K562 (cell line): Measurements from ENCODE around the gene ZNF800. TPM values are rescaled to one million over a fixed set of nuclear protein-coding genes. Genes with fewer than 3 reads are reported as not detected.

ENCODE experiments used
- ATAC-seq: fragments of 200-7000 bp; cut with Tn5 transposase; 3 replicates; pipeline ENCODE4 v1.9.1; 2020; ENCODE audit warnings: moderate library complexity
- BruUV-seq: library from RNA; stranded (reverse); fragments of 400-500 nt; replicated peaks from 2 replicates; lab custom pipeline; 2021; lab: Mats Ljungman, UMichigan
- CTCF ChIA-PET: fragments of 300-600 bp; formaldehyde crosslinking; extraction: SDS; loops from one replicate; lab custom pipeline; 2021; ENCODE audit warnings: low intra/inter-chr PET ratio; lab: Yijun Ruan, JAX
- POLR2A ChIA-PET: fragments of 300-600, 350-650 bp; sonication (Branson Sonifier 250); formaldehyde crosslinking; extraction: SDS; loops from one replicate; lab custom pipeline; 2021; ENCODE audit warnings: antibody characterized with exemption, inconsistent platforms; lab: Yijun Ruan, JAX
- DNase-seq, 4 experiments: peaks; one replicate each; pipeline versions ENCODE4 v3.0.0 to v3.0.0-alpha.2; 2011 to 2018; ENCODE audit warnings: low spot score in 3 of 4, mixed read lengths in 3 of 4; ENCODE audit errors: extremely low read depth in 1 of 4
- FAIRE-seq: peaks from 2 replicates; lab custom pipeline; 2011; peaks lifted over from hg19 to GRCh38; lab: Jason Lieb, UNC
- H2AFZ ChIP-seq: 2 replicates; pipeline ENCODE4 v1.6.0; 2011; ENCODE audit warnings: low read depth, low read length, control low read depth, inconsistent platforms
- H3K27ac ChIP-seq: fragments of 200-600 bp; 3 replicates; pipeline ENCODE4 v1.8.0; 2011; ENCODE audit warnings: low read depth, mild to moderate bottlenecking, control low read depth, inconsistent platforms, low read length, moderate library complexity, mixed read lengths; ENCODE audit errors: extremely low read depth
- H3K27me3 ChIP-seq, 2 experiments: fragments of 300-600 bp in 1 of 2; 2 replicates in 1 of 2; 3 replicates in 1 of 2; pipeline versions ENCODE4 v1.6.0 to v1.8.0; 2011; ENCODE audit warnings: inconsistent platforms in 2 of 2, low read length in 2 of 2, mild to moderate bottlenecking in 1 of 2, mixed read lengths in 1 of 2, moderate library complexity in 1 of 2; ENCODE audit not compliant: control insufficient read depth in 2 of 2, insufficient read depth in 2 of 2
- H3K36me3 ChIP-seq: fragments of 300-600 bp; 3 replicates; pipeline ENCODE4 v1.8.0; 2011; ENCODE audit warnings: mild to moderate bottlenecking, low read length, inconsistent platforms; ENCODE audit not compliant: control insufficient read depth, insufficient read depth
- H3K4me1 ChIP-seq, 2 experiments: fragments of 200-600 bp in 1 of 2; replicated peaks in 1 of 2; 2 replicates in 1 of 2; 3 replicates in 1 of 2; pipeline versions ENCODE4 v1.5.1 to v1.8.0; 2011; ENCODE audit warnings: inconsistent platforms in 2 of 2, low read length in 2 of 2, mild to moderate bottlenecking in 1 of 2, mixed read lengths in 1 of 2, moderate library complexity in 1 of 2; ENCODE audit not compliant: control insufficient read depth in 2 of 2, insufficient read depth in 2 of 2
- H3K4me2 ChIP-seq: 2 replicates; pipeline ENCODE4 v1.6.1; 2011; ENCODE audit warnings: low read length, control low read depth, inconsistent platforms, mixed read lengths; ENCODE audit not compliant: insufficient read depth
- H3K4me3 ChIP-seq: fragments of 200-600 bp; sonication (generic), shearing (Covaris generic); 2 replicates; pipeline ENCODE4 v1.5.1; 2016; ENCODE audit warnings: control low read depth, inconsistent platforms
- H3K79me2 ChIP-seq: fragments of 200-600 bp; 3 replicates; pipeline ENCODE4 v1.8.0; 2011; ENCODE audit warnings: low read length, inconsistent platforms; ENCODE audit not compliant: control insufficient read depth, insufficient read depth
- H3K9ac ChIP-seq, 2 experiments: 2 replicates each; pipeline versions ENCODE4 v1.6.0 to v1.6.1; 2011; ENCODE audit warnings: low read depth in 2 of 2, low read length in 2 of 2, control low read depth in 1 of 2, inconsistent platforms in 1 of 2, mild to moderate bottlenecking in 1 of 2, mixed read lengths in 1 of 2; ENCODE audit not compliant: insufficient read depth in 1 of 2
- H3K9me1 ChIP-seq: one replicate; pipeline ENCODE4 v1.6.0; 2011; ENCODE audit warnings: inconsistent platforms, mild to moderate bottlenecking, low read length, moderate library complexity; ENCODE audit not compliant: control insufficient read depth, insufficient read depth
- H3K9me3 ChIP-seq: replicated peaks from 2 replicates; pipeline ENCODE4 v1.5.1; 2011; ENCODE audit warnings: low read depth, low read length, inconsistent platforms; ENCODE audit not compliant: control insufficient read depth, insufficient read depth
- H4K20me1 ChIP-seq: replicated peaks from 2 replicates; pipeline ENCODE4 v1.6.1; 2011; ENCODE audit warnings: low read length, inconsistent platforms, mixed read lengths; ENCODE audit not compliant: control insufficient read depth, insufficient read depth
- ATF1 ChIP-seq, 2 experiments: fragments of 450-650 bp in 1 of 2; IDR thresholded peaks; 2 replicates each; pipeline ENCODE4 v1.6.1; 2016; ENCODE audit warnings: missing compliant biosample characterization in 1 of 2, missing genetic modification characterization in 1 of 2
- ATF6 ChIP-seq: sonication (generic); formaldehyde crosslinking; IDR thresholded peaks from 2 replicates; pipeline ENCODE4 v1.4.0; 2020; ENCODE audit warnings: mild to moderate bottlenecking, missing genetic modification reagents
- CHD4 ChIP-seq: fragments of 200-600 bp; sonication (generic); IDR thresholded peaks from 3 replicates; pipeline ENCODE4 v1.6.1; 2012; ENCODE audit warnings: low read depth, mild to moderate bottlenecking, mixed read lengths, low read length, inconsistent platforms; ENCODE audit not compliant: insufficient read depth, insufficient replicate concordance, poor library complexity, severe bottlenecking
- E2F4 ChIP-seq: sonication (generic); formaldehyde crosslinking; IDR thresholded peaks from 2 replicates; pipeline ENCODE4 v1.8.0; 2022; ENCODE audit warnings: mild to moderate bottlenecking, low read depth, missing genetic modification reagents
- L3MBTL2 ChIP-seq: fragments of 450-650 bp; IDR thresholded peaks from 2 replicates; pipeline ENCODE4 v1.6.1; 2016; ENCODE audit warnings: mild to moderate bottlenecking, moderate library complexity
- MTA3 ChIP-seq: fragments of 450-650 bp; formaldehyde crosslinking; IDR thresholded peaks from 2 replicates; pipeline ENCODE4 v1.6.1; 2017; ENCODE audit warnings: mild to moderate bottlenecking, borderline replicate concordance
- NCOA2 ChIP-seq, 2 experiments: fragments of 450-650 bp; IDR thresholded peaks; 2 replicates each; pipeline ENCODE4 v1.6.1; 2018; ENCODE audit warnings: mild to moderate bottlenecking in 2 of 2, moderate library complexity in 1 of 2; ENCODE audit not compliant: partially characterized antibody in 2 of 2
- PATZ1 ChIP-seq: fragments of 250-450 bp; sonication (Bioruptor Pico); IDR thresholded peaks from 2 replicates; pipeline ENCODE4 v1.5.0; 2020; ENCODE audit warnings: mild to moderate bottlenecking, borderline replicate concordance
- RBM15 ChIP-seq: fragments of 200-400 bp; formaldehyde crosslinking; IDR thresholded peaks from 2 replicates; pipeline ENCODE4 v1.6.1; 2018; ENCODE audit warnings: mild to moderate bottlenecking, low read length, moderate library complexity; ENCODE audit not compliant: insufficient read depth
- SPI1 ChIP-seq: IDR thresholded peaks from 2 replicates; pipeline ENCODE4 v1.6.1; 2011; ENCODE audit warnings: low read depth, low read length, control low read depth, borderline replicate concordance
- TAF1 ChIP-seq: IDR thresholded peaks from 2 replicates; pipeline ENCODE4 v1.6.1; 2011; ENCODE audit warnings: mild to moderate bottlenecking, low read length, moderate library complexity; ENCODE audit not compliant: insufficient read depth, control insufficient read depth, severe bottlenecking; ENCODE audit errors: extremely low read depth
- ZFP1 ChIP-seq: fragments of 450-650 bp; formaldehyde crosslinking; IDR thresholded peaks from 2 replicates; pipeline ENCODE4 v1.4.0; 2020; ENCODE audit warnings: mild to moderate bottlenecking, mixed read lengths
- ZNF639 ChIP-seq, 2 experiments: fragments of 200-800 bp in 1 of 2; sonication (Bioruptor generic) in 1 of 2; sonication (generic) in 1 of 2; formaldehyde crosslinking in 1 of 2; IDR thresholded peaks in 1 of 2; conservative IDR thresholded peaks in 1 of 2; 2 replicates each; pipeline versions ENCODE4 v1.5.0 to v1.6.1; 2016 to 2020; ENCODE audit warnings: missing compliant biosample characterization in 1 of 2, missing genetic modification characterization in 1 of 2, missing genetic modification reagents in 1 of 2
- ZNF764 ChIP-seq: fragments of 250-450 bp; sonication (Bioruptor Pico); IDR thresholded peaks from 2 replicates; pipeline ENCODE4 v1.4.0; 2020; ENCODE audit warnings: low read depth, mild to moderate bottlenecking, moderate library complexity
- WGBS: fragments of 100-300 bp; shearing (Covaris generic); methylation state at CpG from one replicate; pipeline ENCODE4 v1.1.6; 2016; ENCODE audit warnings: low coverage, mixed read lengths; ENCODE audit not compliant: insufficient coverage; ENCODE audit errors: missing lambda C conversion rate; 5-methylcytosine and 5-hydroxymethylcytosine counted together
- in situ Hi-C: fragments of 300-500 bp; cut with MboI; formaldehyde crosslinking; loops from 4 replicates; pipeline ENCODE4 v1.15.0; 2018; ENCODE audit warnings: inconsistent platforms, mixed read lengths
- intact Hi-C: fragments of 100-400 bp; cut with micrococcal nuclease; formaldehyde crosslinking; loops from 2 replicates; pipeline ENCODE4 v1.14.2; 2022
- polyA plus RNA-seq, 8 experiments: library from polyadenylated mRNA; depleted of rRNA in 4 of 8; stranded (reverse) in 5 of 8; unstranded in 3 of 8; fragments of >200 nt; fragmentation: Nextera tagmentation in 2 of 8; fragmentation: Illumina TruSeq in 1 of 8; extraction: Ambion mirVana in 2 of 8; extraction: Trizol in 1 of 8; gene quantifications; 2 replicates each; pipeline versions ENCODE4 v1.2.1 to v1.2.3, GENCODE V29; 2011 to 2014; ENCODE audit warnings: inconsistent platforms in 1 of 8, missing spikeins in 1 of 8
- total RNA-seq, 7 experiments: library from RNA; depleted of rRNA in 6 of 7; stranded (reverse); fragments of >200 nt in 6 of 7; fragmentation: Illumina TruSeq in 2 of 7; extraction: Trizol in 2 of 7; gene quantifications; 2 replicates each; pipeline versions ENCODE4 v1.2.1 to v1.2.3, GENCODE V29; 2011 to 2021; ENCODE audit warnings: low replicate concordance in 1 of 7

ZNF800 gene
- total and polyA plus RNA-seq, 9 of the 15 experiments (the other 6 are each of a cell fraction or from before 2014, with no cell fraction given) = 7.5 to 58.3 (median 33.4) TPM

- Histone ChIP-seq H3K36me3 (no peaks in the 10 kb centered on the region), H3K9ac (no peak overlapping the region), H3K27ac (no peak overlapping the region), H4K20me1 (no peaks in the 10 kb centered on the region), H3K4me2 (no peak overlapping the region), H3K9me3 (no peaks in the 10 kb centered on the region), H2AFZ (no peak overlapping the region), H3K4me3 (no peak overlapping the region), H3K79me2 (no peaks in the 10 kb centered on the region), H3K9me1 (no peaks in the 10 kb centered on the region), H3K27me3 (peaks cover 6 to 14% of the 10 kb centered on the region in 2 experiments; a peak in 4 of 5 replicates), H3K4me1 (no peaks in the 10 kb centered on the region)
- CTCF ChIA-PET = no interaction called here
- POLR2A ChIA-PET = interaction anchor here (0.6 kb wide), 1 partner anchor 18 kb away, joined by 3 read pairs; no protein-coding TSS in a partner anchor
- in situ Hi-C loops = no loop called here
- DNase-seq (no peak), ATAC-seq (no peak), FAIRE-seq (no peak)
- WGBS = 4% methylated on average over 4 of the region's 4 CpGs
- no TSS peak for BruUV-seq
- intact Hi-C loops = no loop called here
- TF ChIP-seq ATF1 (CRISPR knock-in tag; IDR thresholded peaks at IDR 0.05) (no peak), ATF1 (tag; IDR thresholded peaks at IDR 0.05) (no peak), CHD4 (no peak), PATZ1 (CRISPR knock-in tag) (no peak), L3MBTL2 (no peak), ZNF639 (CRISPR knock-in tag; conservative IDR thresholded peaks at IDR 0.05 in 1 of 2, IDR thresholded peaks at IDR 0.05 in 1 of 2) (no peak), MTA3 (no peak), SPI1 (no peak), ZFP1 (CRISPR knock-in tag) (no peak), ATF6 (CRISPR knock-in tag) (no peak), TAF1 (no peak), RBM15 (no peak), NCOA2 (IDR thresholded peaks at IDR 0.05; ENCODE audit: partially characterized antibody in 2 of 2) (no peak), E2F4 (CRISPR knock-in tag) (no peak), ZNF764 (CRISPR knock-in tag) (no peak)
These were observed 24.8 kb upstream of the ZNF800 start for GRCh38 chr7:127417346-127417745.
